ENCODE data around the gene PHACTR2.

PHACTR2 gene

GRCh38 chr6:143691900-143692636 is 14.3 kb downstream of the PHACTR2 start:
- no peak for DNase-seq (ENCODE audit: extremely low spot score)
- no peak for TF ChIP-seq CTCF (IDR thresholded peaks at IDR 0.05; ENCODE audit: control extremely low read depth, extremely low read depth, low read depth, missing control alignments)
- CTCF ChIA-PET: interaction anchor here (1.1 kb wide), 1 partner anchor 9 kb away, joined by 3 read pairs; no protein-coding TSS in a partner anchor
- POLR2A ChIA-PET: no interaction called here

GRCh38 chr6:143692696-143693095 is 14.9 kb downstream of the PHACTR2 start:
- CTCF ChIA-PET: interaction anchor here (1.1 kb wide), 1 partner anchor 8 kb away, joined by 3 read pairs; no protein-coding TSS in a partner anchor
- POLR2A ChIA-PET: no interaction called here
- TF ChIP-seq CTCF (IDR thresholded peaks at IDR 0.05; ENCODE audit: control extremely low read depth, extremely low read depth, low read depth, missing control alignments): no peak

GRCh38 chr6:143694013-143694412 is 16.2 kb downstream of the PHACTR2 start:
- no peak for DNase-seq (ENCODE audit: extremely low spot score)
- CTCF ChIA-PET: no interaction called here
- no peak for TF ChIP-seq CTCF (IDR thresholded peaks at IDR 0.05; ENCODE audit: control extremely low read depth, extremely low read depth, low read depth, missing control alignments)
- POLR2A ChIA-PET: no interaction called here

More at GRCh38 chr6:143692696-143693095, 14.9 kb downstream of the PHACTR2 start:
- DNase-seq (ENCODE audit: extremely low spot score): no peak

GRCh38 chr6:143694560-143694959 is 16.8 kb downstream of the PHACTR2 start:
- ChIA-PET POLR2A (no interaction called here), CTCF (no interaction called here)
- no peak for TF ChIP-seq CTCF (IDR thresholded peaks at IDR 0.05; ENCODE audit: control extremely low read depth, extremely low read depth, low read depth, missing control alignments)
- DNase-seq (ENCODE audit: extremely low spot score): no peak

- ChIA-PET POLR2A (no interaction called here), CTCF (interaction anchor here (1.5 kb wide), 1 partner anchor 20 kb away, joined by 4 read pairs; no protein-coding TSS in a partner anchor)
- TF ChIP-seq CTCF (IDR thresholded peaks at IDR 0.05; ENCODE audit: control extremely low read depth, extremely low read depth, low read depth, missing control alignments): no peak
- DNase-seq (ENCODE audit: extremely low spot score): no peak
Observed at GRCh38 chr6:143695130-143695968, 17.6 kb downstream of the PHACTR2 start.

DNA sequence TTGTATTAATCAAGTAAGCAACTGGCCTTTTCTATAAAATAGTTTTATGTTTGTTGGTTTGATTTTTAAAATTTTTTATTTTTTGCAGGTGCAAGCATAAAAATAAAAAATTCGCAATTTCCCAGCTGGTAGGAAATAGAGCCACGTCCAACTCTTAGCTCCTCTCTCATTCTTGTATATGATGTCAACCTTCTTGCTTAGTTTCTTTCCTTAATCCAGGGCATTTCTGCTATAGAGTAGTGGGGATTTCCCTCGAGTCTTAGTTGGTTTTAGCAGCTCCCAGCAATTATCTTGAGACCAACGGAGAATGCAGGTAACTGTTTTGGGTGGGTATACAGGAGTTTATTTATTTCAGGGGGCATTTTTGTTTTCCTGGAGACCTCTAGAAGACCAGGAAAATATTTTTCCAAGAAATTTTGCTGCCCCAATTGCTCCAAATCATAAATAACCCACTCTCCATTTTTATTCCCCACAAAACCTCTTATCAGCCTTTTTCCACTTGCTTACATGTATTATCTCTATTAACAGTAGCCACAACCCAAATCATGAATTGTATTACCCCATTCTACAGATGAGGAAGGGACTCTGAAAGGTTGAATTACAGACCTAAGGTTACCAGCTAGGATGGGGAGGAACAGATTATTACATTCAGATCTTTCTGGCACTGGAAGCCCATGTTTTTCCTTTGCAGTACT is 18.4 kb downstream of the PHACTR2 start:
- DNase-seq (ENCODE audit: extremely low spot score): no peak
- ChIA-PET POLR2A (no interaction called here), CTCF (interaction anchor here (1.5 kb wide), 1 partner anchor 19 kb away, joined by 4 read pairs; no protein-coding TSS in a partner anchor)
- no peak for TF ChIP-seq CTCF (IDR thresholded peaks at IDR 0.05; ENCODE audit: control extremely low read depth, extremely low read depth, low read depth, missing control alignments)
